Right lobe of liver (tissue), 6 donors: ENCODE data around the gene MUC13. TPM values are rescaled to one million over a fixed set of nuclear protein-coding genes. Genes with fewer than 3 reads are reported as not detected.

Experiments used
- ATAC-seq, 4 donors: fragments of 200-7000 bp; cut with Tn5 transposase; one replicate each; pipeline ENCODE4 v1.9.1; 2020; ENCODE audit warnings: mild to moderate bottlenecking in 4 of 4, moderate library complexity in 4 of 4
- DNase-seq, 3 donors: peaks; one replicate each; pipeline ENCODE4 v3.0.0-alpha.2; 2020
- H3K27ac ChIP-seq, 3 donors: fragments of 200-600 bp; one replicate each; pipeline ENCODE4 v1.8.0; 2022
- H3K27me3 ChIP-seq, 2 donors: fragments of 200-600 bp; one replicate each; pipeline ENCODE4 v1.8.0; 2022
- H3K36me3 ChIP-seq, 4 donors: fragments of 200-600 bp; sonication (generic) in 1 of 4; one replicate each; pipeline versions ENCODE4 v1.5.1 to v1.8.0; 2017 to 2022; ENCODE audit warnings: control low read depth in 1 of 4
- H3K4me1 ChIP-seq, 4 donors: fragments of 200-600 bp; sonication (generic) in 1 of 4; one replicate each; pipeline versions ENCODE4 v1.5.1 to v1.8.0; 2017 to 2022; ENCODE audit warnings: control low read depth in 1 of 4
- H3K4me3 ChIP-seq, 3 donors: fragments of 200-600 bp; one replicate each; pipeline ENCODE4 v1.8.0; 2022
- H3K9me3 ChIP-seq, 4 donors: fragments of 200-600 bp; sonication (generic) in 1 of 4; one replicate each; pipeline versions ENCODE4 v1.5.1 to v1.8.0; 2017 to 2022; ENCODE audit warnings: control low read depth in 1 of 4
- CTCF ChIP-seq, 4 donors: fragments of 200-600 bp in 3 of 4; fragments of 450-650 bp in 1 of 4; IDR thresholded peaks; one replicate each; pipeline versions ENCODE4 v1.5.1 to v1.8.0; 2016 to 2022; ENCODE audit warnings: antibody characterized with exemption in 4 of 4, mild to moderate bottlenecking in 2 of 4
- POLR2A ChIP-seq: fragments of 450-650 bp; IDR thresholded peaks from one replicate; pipeline ENCODE4 v1.6.1; 2017; ENCODE audit warnings: antibody characterized with exemption, mild to moderate bottlenecking
- WGBS: methylation state at CpG from one replicate; pipeline ENCODE4 v1.1.6; 2018; ENCODE audit warnings: low coverage, low lambda C conversion rate; ENCODE audit not compliant: insufficient coverage; ENCODE audit errors: missing lambda C conversion rate; 5-methylcytosine and 5-hydroxymethylcytosine counted together
- intact Hi-C, 2 donors: fragments of 100-400 bp; cut with DNase I; formaldehyde crosslinking; loops; one replicate each; pipeline versions ENCODE4 v1.11.2 to v1.14.1; 2022
- total RNA-seq, 6 experiments: library from RNA; depleted of rRNA in 2 of 6; stranded (reverse); fragments of >200 nt in 2 of 6; fragmentation: NEBNext Ultra II Directional in 3 of 6; extraction: Animal tissue kit (Norgen Biotek cat#: 25700) in 3 of 6; gene quantifications; one replicate each; pipeline versions ENCODE4 v1.1.0 to v1.2.4, GENCODE V29; 2016 to 2023
- donor health status: DM: no; HTN: yes; CAD: no.
- donor health status: DM: no; HTN: no; CAD: no.
- donor health status: DM: no; HTN: no; CAD: no.
- donor health status: DM: no; HTN: yes; CAD: no.
- donor health status: DM: no; HTN: yes; CAD: no.

The MUC13 gene
- total RNA-seq, 6 experiments from 2014 or later, result 1.9 to 4.5 (median 2.1) TPM; not detected in 3

- Histone ChIP-seq H3K36me3 (peaks cover 0 to 1% (median 0%) of the 10 kb centered on the region in 4 donors), H3K27ac (peak within 1 kb of the TSS; percentile 89 to 94 (median 92)), H3K4me1 (peaks cover 0 to 14% (median 0%) of the 10 kb centered on the region in 4 donors), H3K4me3 (peak within 1 kb of the TSS; percentile 70 to 72 (median 72)), H3K27me3 (no peaks in the 10 kb centered on the region), H3K9me3 (no peaks in the 10 kb centered on the region)
- peak; percentile 90 to 92 (median 92) for DNase-seq
- intact Hi-C loops, result loop anchor here in 1 of 2 donors (10.0 kb wide), 1 partner anchor 53 kb away; no protein-coding TSS in a partner anchor
- peak; percentile 82 to 92 (median 87) for ATAC-seq
- TF ChIP-seq CTCF (IDR thresholded peaks at IDR 0.05) (no peak), POLR2A (peak; percentile 91)
- 6% methylated on average over 37 of the region's 78 CpGs for WGBS
Observed at GRCh38 chr3:124887177-124887931, 47.2 kb downstream of the MUC13 start, which contains the start of gene ITGB5. Gene ITGB5, minus strand, starts transcription at chr3:124887365. Its CDS starts 365 bp downstream, at chr3:124887000.

- Histone ChIP-seq H3K27me3 (no peaks in the 10 kb centered on the region), H3K9me3 (no peaks in the 10 kb centered on the region), H3K36me3 (no peaks in the 10 kb centered on the region), H3K4me1 (peaks cover 0 to 14% (median 0%) of the 10 kb centered on the region in 4 donors), H3K27ac (peak overlapping the region; percentile 89 to 94 (median 92)), H3K4me3 (peak overlapping the region; percentile 49 to 72 (median 70))
- peak; percentile 72 to 84 (median 82) for ATAC-seq
- intact Hi-C loops, result loop anchor here in 1 of 2 donors (10.0 kb wide), 1 partner anchor 52 kb away; no protein-coding TSS in a partner anchor
- 4% methylated on average over 11 of the region's 87 CpGs for WGBS
- DNase-seq, result peak; percentile 80 to 87 (median 86)
- TF ChIP-seq CTCF (IDR thresholded peaks at IDR 0.05) (no peak), POLR2A (peak; percentile 75)
Observed at GRCh38 chr3:124886168-124887056, 48.1 kb downstream of the MUC13 start.

GRCh38 chr3:124885466-124886167 lies 48.9 kb downstream of the MUC13 start:
- intact Hi-C loops, result loop anchor here in 1 of 2 donors (10.0 kb wide), 1 partner anchor 51 kb away; no protein-coding TSS in a partner anchor
- ATAC-seq (no peak), DNase-seq (no peak)
- Histone ChIP-seq H3K27ac (peak overlapping the region; percentile 89 to 94 (median 92)), H3K4me3 (peak overlapping the region; percentile 49 to 72 (median 70)), H3K36me3 (no peaks in the 10 kb centered on the region), H3K9me3 (no peaks in the 10 kb centered on the region), H3K4me1 (peaks cover 0 to 14% (median 0%) of the 10 kb centered on the region in 4 donors), H3K27me3 (no peaks in the 10 kb centered on the region)
- WGBS, result 38% methylated on average over 16 of the region's 17 CpGs
- no peak for TF ChIP-seq CTCF (IDR thresholded peaks at IDR 0.05)
- TF ChIP-seq POLR2A, result no peak
